Gastroesophageal sphincter (tissue), 4 donors: ENCODE results near the gene ANG. TPM values are rescaled to one million over a fixed set of nuclear protein-coding genes. Genes with fewer than 3 reads are reported as not detected.
A peak's percentile ranks its signal among the peaks of the same experiment; 100 is the strongest.

Experiments used
- ATAC-seq: fragments of 150-250 bp; one replicate; pipeline ENCODE4 v1.9.1; 2016; ENCODE audit warnings: mild to moderate bottlenecking, moderate library complexity
- H3K27ac ChIP-seq, 4 donors: fragments of 200-600 bp; sonication (generic) in 3 of 4; 1 replicate in 3 of 4; 2 replicates in 1 of 4; pipeline ENCODE4 v1.5.1; 2016 to 2019
- H3K27me3 ChIP-seq: fragments of 200-600 bp; sonication (generic); one replicate; pipeline ENCODE4 v1.5.1; 2019
- H3K36me3 ChIP-seq, 2 donors: fragments of 200-600 bp; sonication (generic); one replicate each; pipeline ENCODE4 v1.5.1; 2019; ENCODE audit warnings: control low read depth in 1 of 2
- H3K4me1 ChIP-seq, 3 donors: fragments of 200-600 bp; sonication (generic); 1 replicate in 2 of 3; 2 replicates in 1 of 3; pipeline ENCODE4 v1.5.1; 2016 to 2019; ENCODE audit warnings: control low read depth in 2 of 3
- H3K4me3 ChIP-seq, 2 donors: fragments of 200-600 bp; sonication (generic); one replicate each; pipeline ENCODE4 v1.5.1; 2019; ENCODE audit warnings: mild to moderate bottlenecking in 1 of 2, moderate library complexity in 1 of 2
- H3K9me3 ChIP-seq, 3 donors: fragments of 200-600 bp; sonication (generic); one replicate each; pipeline ENCODE4 v1.5.1; 2017 to 2019; ENCODE audit warnings: control low read depth in 2 of 3
- CTCF ChIP-seq, 4 experiments: fragments of 200-600 bp in 2 of 4; fragments of 450-650 bp in 2 of 4; sonication (generic) in 1 of 4; IDR thresholded peaks; one replicate each; pipeline ENCODE4 v1.5.1; 2017 to 2019; ENCODE audit warnings: antibody characterized with exemption in 4 of 4, mild to moderate bottlenecking in 2 of 4, moderate library complexity in 2 of 4
- EP300 ChIP-seq: sonication (generic); formaldehyde crosslinking; IDR thresholded peaks from one replicate; pipeline ENCODE4 v1.6.1; 2017; ENCODE audit warnings: antibody characterized with exemption, mild to moderate bottlenecking
- POLR2A ChIP-seq, 2 donors: fragments of 450-650 bp; IDR thresholded peaks; one replicate each; pipeline ENCODE4 v1.6.1; 2017; ENCODE audit warnings: antibody characterized with exemption in 2 of 2, mild to moderate bottlenecking in 2 of 2, moderate library complexity in 1 of 2
- POLR2AphosphoS5 ChIP-seq: sonication (generic); formaldehyde crosslinking; IDR thresholded peaks from one replicate; pipeline ENCODE4 v1.6.1; 2017; ENCODE audit warnings: antibody characterized with exemption
- WGBS, 2 donors: methylation state at CpG; one replicate each; pipeline ENCODE4 v1.1.5; 2018; ENCODE audit warnings: low coverage in 1 of 2; 5-methylcytosine and 5-hydroxymethylcytosine counted together
- total RNA-seq, 4 donors: library from RNA; depleted of rRNA; stranded (reverse); fragments of >200 nt; gene quantifications; one replicate each; pipeline ENCODE4 v1.1.0, GENCODE V29; 2016

The ANG gene
- total RNA-seq, 4 donors from 2014 or later = 16.8 to 32.0 (median 25.2) TPM

GRCh38 chr14:20726531-20726930 lies 38.0 kb downstream of the ANG start:
- Histone ChIP-seq H3K9me3 (no peaks in the 10 kb centered on the region), H3K4me3 (no peak overlapping the region), H3K4me1 (no peaks in the 10 kb centered on the region), H3K27me3 (peaks cover 34% of the 10 kb centered on the region), H3K27ac (no peak overlapping the region), H3K36me3 (no peaks in the 10 kb centered on the region)
- WGBS, 2 donors = 64 to 80% methylated on average over 1 of the region's 1 CpG
- ATAC-seq = no peak
- TF ChIP-seq POLR2A (IDR thresholded peaks at IDR 0.05) (no peak), EP300 (no peak), POLR2AphosphoS5 (no peak), CTCF (IDR thresholded peaks at IDR 0.05) (no peak)

- WGBS, 2 donors = 63 to 77% methylated on average over 6 of the region's 6 CpGs
- Histone ChIP-seq H3K27me3 (peaks cover under 1% of the 10 kb centered on the region), H3K4me3 (no peak overlapping the region), H3K4me1 (no peaks in the 10 kb centered on the region), H3K27ac (no peak overlapping the region), H3K9me3 (no peaks in the 10 kb centered on the region), H3K36me3 (no peaks in the 10 kb centered on the region)
- TF ChIP-seq POLR2AphosphoS5 = no peak
- no peak for TF ChIP-seq EP300
- no peak for TF ChIP-seq CTCF (IDR thresholded peaks at IDR 0.05)
- no peak for TF ChIP-seq POLR2A (IDR thresholded peaks at IDR 0.05)
- ATAC-seq = no peak
Observed at GRCh38 chr14:20730891-20731290, 42.3 kb downstream of the ANG start.

- no peaks in the 10 kb centered on the region for H3K36me3 ChIP-seq
- no peaks in the 10 kb centered on the region for H3K9me3 ChIP-seq
- no peak for ATAC-seq
- H3K4me1 ChIP-seq = no peaks in the 10 kb centered on the region
- H3K27me3 ChIP-seq = no peaks in the 10 kb centered on the region
- no peak overlapping the region for H3K4me3 ChIP-seq
- no peak overlapping the region for H3K27ac ChIP-seq
- WGBS, 2 donors = 93% methylated on average over 3 of the region's 5 CpGs; no CpG with 5 or more reads in 1 of the 2 donors
- TF ChIP-seq EP300 (no peak), CTCF (IDR thresholded peaks at IDR 0.05) (no peak), POLR2AphosphoS5 (no peak), POLR2A (IDR thresholded peaks at IDR 0.05) (no peak)
Observed at GRCh38 chr14:20732477-20732876, 43.9 kb downstream of the ANG start.

GRCh38 chr14:20732979-20733635 lies 44.5 kb downstream of the ANG start:
- Histone ChIP-seq H3K4me3 (no peak overlapping the region), H3K27ac (no peak overlapping the region), H3K4me1 (no peaks in the 10 kb centered on the region), H3K9me3 (no peaks in the 10 kb centered on the region), H3K36me3 (no peaks in the 10 kb centered on the region), H3K27me3 (no peaks in the 10 kb centered on the region)
- ATAC-seq = peak; percentile 36
- WGBS, 2 donors = 69 to 79% methylated on average over 3 to 5 of the region's 6 CpGs
- TF ChIP-seq POLR2A (IDR thresholded peaks at IDR 0.05) (no peak), EP300 (no peak), POLR2AphosphoS5 (no peak), CTCF (IDR thresholded peaks at IDR 0.05) (no peak)

- TF ChIP-seq POLR2AphosphoS5 (no peak), CTCF (IDR thresholded peaks at IDR 0.05) (no peak), EP300 (no peak), POLR2A (IDR thresholded peaks at IDR 0.05) (no peak)
- 24 to 60% methylated on average over 6 of the region's 6 CpGs for WGBS, 2 donors
- no peak overlapping the region for H3K4me3 ChIP-seq
- no peaks in the 10 kb centered on the region for H3K27me3 ChIP-seq
- no peaks in the 10 kb centered on the region for H3K4me1 ChIP-seq
- no peak overlapping the region for H3K27ac ChIP-seq
- H3K9me3 ChIP-seq = no peaks in the 10 kb centered on the region
- ATAC-seq = no peak
- H3K36me3 ChIP-seq = no peaks in the 10 kb centered on the region
Observed at GRCh38 chr14:20733684-20734429, 45.3 kb downstream of the ANG start.
